Liver (tissue), 9 donors: ENCODE measurements around the gene RSU1. TPM values are rescaled to one million over a fixed set of nuclear protein-coding genes. Genes with fewer than 3 reads are reported as not detected.
"Not testable (repeated sequence)": the region's sequence is repeated elsewhere in the genome, so short reads cannot be mapped to it uniquely, and the experiment has no call there.

Experiments used
- DNase-seq: peaks from one replicate; pipeline ENCODE4 v3.0.0-alpha.2; 2017; ENCODE audit warnings: low spot score
- H3K27ac ChIP-seq, 2 donors: one replicate each; pipeline ENCODE4 v1.7.0; 2013; ENCODE audit warnings: inconsistent platforms in 2 of 2, low read length in 2 of 2, control low read depth in 1 of 2, low read depth in 1 of 2, mild to moderate bottlenecking in 1 of 2
- H3K27me3 ChIP-seq, 4 donors: one replicate each; pipeline versions ENCODE4 v1.6.1 to v1.7.0; 2013; ENCODE audit warnings: low read length in 3 of 4, inconsistent platforms in 1 of 4, mild to moderate bottlenecking in 1 of 4, moderate library complexity in 1 of 4; ENCODE audit not compliant: control insufficient read depth in 4 of 4, insufficient read depth in 4 of 4
- H3K36me3 ChIP-seq, 4 donors: one replicate each; pipeline versions ENCODE4 v1.6.1 to v1.7.0; 2013; ENCODE audit warnings: low read length in 3 of 4, mild to moderate bottlenecking in 3 of 4, low read depth in 1 of 4, moderate library complexity in 1 of 4; ENCODE audit not compliant: control insufficient read depth in 4 of 4, insufficient read depth in 3 of 4
- H3K4me1 ChIP-seq, 4 donors: one replicate each; pipeline versions ENCODE4 v1.6.1 to v1.7.0; 2013; ENCODE audit warnings: low read length in 3 of 4, mild to moderate bottlenecking in 3 of 4, moderate library complexity in 1 of 4; ENCODE audit not compliant: control insufficient read depth in 4 of 4, insufficient read depth in 4 of 4
- H3K4me3 ChIP-seq, 3 donors: one replicate each; pipeline versions ENCODE4 v1.6.1 to v1.7.0; 2013; ENCODE audit warnings: low read length in 3 of 3, control low read depth in 1 of 3, low read depth in 1 of 3, mild to moderate bottlenecking in 1 of 3
- H3K9ac ChIP-seq, 2 donors: one replicate each; pipeline ENCODE4 v1.7.0; 2013; ENCODE audit warnings: low read length in 2 of 2, mild to moderate bottlenecking in 2 of 2, moderate library complexity in 2 of 2, control low read depth in 1 of 2, low read depth in 1 of 2
- H3K9me3 ChIP-seq, 4 donors: one replicate each; pipeline versions ENCODE4 v1.6.1 to v1.7.0; 2013; ENCODE audit warnings: low read length in 3 of 4; ENCODE audit not compliant: control insufficient read depth in 4 of 4
- ATF3 ChIP-seq: IDR thresholded peaks from 2 replicates; pipeline ENCODE4 v1.6.1; 2016; ENCODE audit warnings: antibody characterized with exemption
- CTCF ChIP-seq: fragments of 150-350 bp; IDR thresholded peaks from 2 replicates; pipeline ENCODE4 v1.5.1; 2017; ENCODE audit warnings: improper control_type of control experiment, low read depth, low read length; ENCODE audit not compliant: missing input control
- EGR1 ChIP-seq, 2 donors: IDR thresholded peaks; 2 replicates each; pipeline ENCODE4 v1.6.1; 2016 to 2018; ENCODE audit warnings: antibody characterized with exemption in 2 of 2, low read depth in 2 of 2
- FOXA1 ChIP-seq: IDR thresholded peaks from 2 replicates; pipeline ENCODE4 v1.6.1; 2016; ENCODE audit warnings: antibody characterized with exemption
- FOXA2 ChIP-seq: IDR thresholded peaks from 2 replicates; pipeline ENCODE4 v1.6.1; 2016; ENCODE audit warnings: antibody characterized with exemption
- GABPA ChIP-seq, 2 donors: IDR thresholded peaks in 1 of 2; conservative IDR thresholded peaks in 1 of 2; 2 replicates each; pipeline ENCODE4 v1.6.1; 2016; ENCODE audit warnings: antibody characterized with exemption in 2 of 2, mild to moderate bottlenecking in 1 of 2, moderate library complexity in 1 of 2
- JUND ChIP-seq, 2 donors: IDR thresholded peaks; 2 replicates each; pipeline ENCODE4 v1.6.1; 2016; ENCODE audit warnings: antibody characterized with exemption in 2 of 2
- MAX ChIP-seq: IDR thresholded peaks from 2 replicates; pipeline ENCODE4 v1.6.1; 2016; ENCODE audit warnings: antibody characterized with exemption
- NR2F2 ChIP-seq: IDR thresholded peaks from 2 replicates; pipeline ENCODE4 v1.6.1; 2016; ENCODE audit warnings: antibody characterized with exemption
- RAD21 ChIP-seq, 2 donors: IDR thresholded peaks; 2 replicates each; pipeline ENCODE4 v1.6.1; 2016; ENCODE audit warnings: antibody characterized with exemption in 2 of 2, mild to moderate bottlenecking in 2 of 2
- RXRA ChIP-seq, 2 donors: IDR thresholded peaks; 2 replicates each; pipeline ENCODE4 v1.6.1; 2017 to 2018; ENCODE audit warnings: antibody characterized with exemption in 2 of 2, mild to moderate bottlenecking in 1 of 2
- SP1 ChIP-seq: IDR thresholded peaks from 2 replicates; pipeline ENCODE4 v1.6.1; 2018; ENCODE audit warnings: antibody characterized with exemption, mild to moderate bottlenecking
- YY1 ChIP-seq: IDR thresholded peaks from 2 replicates; pipeline ENCODE4 v1.6.1; 2016; ENCODE audit warnings: antibody characterized with exemption, mild to moderate bottlenecking
- WGBS: extraction: QIAGEN DNeasy Blood & Tissue Kit; methylation state at CpG from one replicate; pipeline ENCODE4 v1.1.7; 2013; 5-methylcytosine and 5-hydroxymethylcytosine counted together
- polyA plus RNA-seq, 2 donors: library from polyadenylated mRNA; stranded (reverse) in 1 of 2; unstranded in 1 of 2; fragments of 200-250 nt in 1 of 2; fragments of >200 nt in 1 of 2; fragmentation: Nextera tagmentation in 1 of 2; extraction: Ambion mirVana in 1 of 2; gene quantifications; one replicate each; pipeline versions ENCODE4 v1.2.1 to v1.2.3, GENCODE V29; 2013 to 2015
- total RNA-seq, 2 donors: library from RNA; depleted of rRNA; stranded (reverse); fragments of >200 nt; gene quantifications; one replicate each; pipeline ENCODE4 v1.2.3, GENCODE V29; 2014
- TF ChIP-seq, protein P1 (sequence below): IDR thresholded peaks from 2 replicates; pipeline ENCODE4 v1.6.1; 2016; ENCODE audit warnings: antibody characterized with exemption
- donor health status: healthy.
- donor health status: healthy.
- donor health status: healthy.
- donor health status: healthy.
- donor health status: healthy.

RSU1 gene
- total and polyA plus RNA-seq, 4 donors: 19.2 to 38.2 (median 28.0) TPM

DNA sequence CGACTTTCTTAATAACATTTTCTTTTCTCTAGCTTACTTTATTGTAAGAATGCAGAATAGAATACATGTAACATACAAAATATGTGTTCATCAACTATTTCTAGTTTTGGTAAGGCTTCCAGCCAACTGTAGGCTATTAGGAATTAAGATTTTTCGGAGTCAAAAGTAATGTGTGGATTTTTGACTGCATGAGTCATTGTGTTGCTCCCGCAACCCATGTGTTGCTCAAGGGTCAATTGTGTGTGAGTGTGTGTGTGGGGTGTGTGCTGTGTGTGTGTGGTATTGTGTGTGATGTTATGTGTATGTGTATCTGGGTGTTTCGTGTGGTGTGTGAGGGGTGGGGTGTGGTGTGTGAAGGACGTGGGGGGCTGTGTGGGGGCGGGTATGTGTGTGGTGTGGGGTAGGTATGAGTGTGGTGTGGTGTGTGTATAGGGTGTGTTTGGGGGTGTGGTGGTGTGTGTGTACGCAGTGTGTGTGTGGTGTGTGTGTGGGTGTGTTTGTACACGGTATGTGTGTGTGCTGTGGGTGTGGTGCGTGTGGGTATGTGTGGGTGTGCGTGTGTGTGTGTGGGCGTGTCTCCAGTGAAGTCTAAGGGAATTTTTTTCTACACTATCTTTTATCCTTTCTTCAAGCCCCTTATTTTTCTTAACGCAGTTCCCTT is 60.5 kb downstream of the RSU1 start:
- H3K4me1 ChIP-seq: no peaks in the 10 kb centered on the region
- WGBS: 98% methylated on average over 12 of the region's 12 CpGs
- H3K27ac ChIP-seq: no peak overlapping the region
- no peaks in the 10 kb centered on the region for H3K9me3 ChIP-seq
- no peaks in the 10 kb centered on the region for H3K27me3 ChIP-seq
- peaks cover 2 to 3% (median 3%) of the 10 kb centered on the region in 4 donors for H3K36me3 ChIP-seq
- H3K9ac ChIP-seq: no peak overlapping the region
- TF ChIP-seq CTCF: no peak
- no peak for TF ChIP-seq RAD21 (IDR thresholded peaks at IDR 0.05)
- TF ChIP-seq GABPA (IDR thresholded peaks at IDR 0.05 in 1 of 2, conservative IDR thresholded peaks at IDR 0.05 in 1 of 2): no peak
- TF ChIP-seq EGR1 (IDR thresholded peaks at IDR 0.05; ENCODE audit: low read depth in 2 of 2): no peak
- TF ChIP-seq JUND (IDR thresholded peaks at IDR 0.05): no peak
- TF ChIP-seq FOXA1: no peak
- no peak for TF ChIP-seq SP1
- TF ChIP-seq, protein P1, sequence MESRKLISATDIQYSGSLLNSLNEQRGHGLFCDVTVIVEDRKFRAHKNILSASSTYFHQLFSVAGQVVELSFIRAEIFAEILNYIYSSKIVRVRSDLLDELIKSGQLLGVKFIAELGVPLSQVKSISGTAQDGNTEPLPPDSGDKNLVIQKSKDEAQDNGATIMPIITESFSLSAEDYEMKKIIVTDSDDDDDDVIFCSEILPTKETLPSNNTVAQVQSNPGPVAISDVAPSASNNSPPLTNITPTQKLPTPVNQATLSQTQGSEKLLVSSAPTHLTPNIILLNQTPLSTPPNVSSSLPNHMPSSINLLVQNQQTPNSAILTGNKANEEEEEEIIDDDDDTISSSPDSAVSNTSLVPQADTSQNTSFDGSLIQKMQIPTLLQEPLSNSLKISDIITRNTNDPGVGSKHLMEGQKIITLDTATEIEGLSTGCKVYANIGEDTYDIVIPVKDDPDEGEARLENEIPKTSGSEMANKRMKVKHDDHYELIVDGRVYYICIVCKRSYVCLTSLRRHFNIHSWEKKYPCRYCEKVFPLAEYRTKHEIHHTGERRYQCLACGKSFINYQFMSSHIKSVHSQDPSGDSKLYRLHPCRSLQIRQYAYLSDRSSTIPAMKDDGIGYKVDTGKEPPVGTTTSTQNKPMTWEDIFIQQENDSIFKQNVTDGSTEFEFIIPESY: no peak
- TF ChIP-seq ATF3: no peak
- TF ChIP-seq RXRA (IDR thresholded peaks at IDR 0.05): no peak
- TF ChIP-seq YY1: no peak
- TF ChIP-seq NR2F2: no peak
- TF ChIP-seq MAX: no peak
- no peak for TF ChIP-seq FOXA2
- no peak overlapping the region for H3K4me3 ChIP-seq
- no peak for DNase-seq

DNA sequence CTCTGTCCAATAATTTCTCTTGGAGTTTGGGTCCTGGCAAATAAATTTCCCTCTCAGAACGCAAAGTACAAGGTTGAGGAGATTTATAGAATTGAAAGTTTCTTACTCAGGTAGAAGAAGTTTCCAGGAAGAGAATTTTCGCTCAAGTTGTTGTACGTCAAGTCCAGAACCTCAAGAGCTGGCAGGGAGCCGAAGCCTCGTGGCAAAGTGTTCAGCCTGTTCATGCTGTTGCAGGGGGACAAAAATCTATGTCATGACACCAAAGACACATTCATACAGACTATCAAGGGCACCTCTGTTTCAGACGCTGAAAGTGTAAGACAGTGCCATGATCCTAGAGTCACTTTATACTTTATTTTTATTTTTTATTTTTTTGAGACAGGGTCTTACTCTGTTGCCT is 62.5 kb downstream of the RSU1 start:
- Histone ChIP-seq H3K4me1 (no peaks in the 10 kb centered on the region), H3K9me3 (no peaks in the 10 kb centered on the region), H3K36me3 (peaks cover 5 to 14% (median 9%) of the 10 kb centered on the region in 4 donors), H3K27ac (no peak overlapping the region), H3K27me3 (no peaks in the 10 kb centered on the region), H3K9ac (no peak overlapping the region), H3K4me3 (no peak overlapping the region)
- TF ChIP-seq GABPA (IDR thresholded peaks at IDR 0.05 in 1 of 2, conservative IDR thresholded peaks at IDR 0.05 in 1 of 2) (no peak), FOXA2 (no peak), SP1 (no peak)
- 94% methylated on average over 6 of the region's 6 CpGs for WGBS
- DNase-seq: no peak

GRCh38 chr10:16752849-16753248 is 64.4 kb downstream of the RSU1 start:
- peaks cover 5 to 16% (median 13%) of the 10 kb centered on the region in 4 donors for H3K36me3 ChIP-seq
- H3K9ac ChIP-seq, DNase-seq, H3K4me1 ChIP-seq, H3K4me3 ChIP-seq, H3K9me3 ChIP-seq, H3K27ac ChIP-seq, H3K27me3 ChIP-seq: not testable (repeated sequence)
- 90% methylated on average over 6 of the region's 6 CpGs for WGBS
